GM13976 (cell line): Measurements from ENCODE around the gene PGR.

Experiments used
- DNase-seq: peaks from one replicate; pipeline ENCODE4 v3.0.0; 2012; ENCODE audit warnings: low spot score
- in situ Hi-C: fragments of 300-500 bp; cut with MboI; formaldehyde crosslinking; loops from one replicate; pipeline ENCODE4 v1.12.0; 2022; ENCODE audit warnings: low sequenced_read_pairs, mixed read lengths, inconsistent platforms; ENCODE audit not compliant: unreplicated experiment
- TF ChIP-seq, protein P1 (sequence below): IDR thresholded peaks from 2 replicates; pipeline ENCODE4 v1.5.1; 2012; ENCODE audit warnings: borderline replicate concordance, mild to moderate bottlenecking; ENCODE audit not compliant: insufficient read depth; ENCODE audit errors: extremely low read depth, missing control alignments, control extremely low read depth

Gene PGR

DNA sequence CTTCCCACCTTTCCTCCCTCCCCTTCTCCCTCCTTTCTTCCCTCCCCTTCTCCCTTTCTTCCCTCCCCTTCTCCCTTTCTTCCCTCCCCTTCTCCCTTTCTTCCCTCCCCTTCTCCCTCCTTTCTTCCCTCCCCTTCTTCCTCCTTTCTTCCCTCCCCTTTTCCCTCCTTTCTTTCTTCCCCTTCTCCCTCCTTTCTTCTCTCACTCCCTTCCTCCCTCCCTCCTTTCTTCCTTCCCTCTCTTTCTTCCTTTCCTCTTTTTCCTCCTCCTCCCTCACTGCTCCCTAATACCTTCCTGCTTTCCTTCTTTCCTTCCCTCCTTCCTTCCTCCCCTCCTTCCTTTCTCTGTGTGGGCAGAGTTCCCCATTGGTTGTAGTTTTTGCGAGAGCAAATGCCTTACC is 76.1 kb downstream of the PGR start:
- in situ Hi-C loops: no loop called here
- TF ChIP-seq, protein P1, sequence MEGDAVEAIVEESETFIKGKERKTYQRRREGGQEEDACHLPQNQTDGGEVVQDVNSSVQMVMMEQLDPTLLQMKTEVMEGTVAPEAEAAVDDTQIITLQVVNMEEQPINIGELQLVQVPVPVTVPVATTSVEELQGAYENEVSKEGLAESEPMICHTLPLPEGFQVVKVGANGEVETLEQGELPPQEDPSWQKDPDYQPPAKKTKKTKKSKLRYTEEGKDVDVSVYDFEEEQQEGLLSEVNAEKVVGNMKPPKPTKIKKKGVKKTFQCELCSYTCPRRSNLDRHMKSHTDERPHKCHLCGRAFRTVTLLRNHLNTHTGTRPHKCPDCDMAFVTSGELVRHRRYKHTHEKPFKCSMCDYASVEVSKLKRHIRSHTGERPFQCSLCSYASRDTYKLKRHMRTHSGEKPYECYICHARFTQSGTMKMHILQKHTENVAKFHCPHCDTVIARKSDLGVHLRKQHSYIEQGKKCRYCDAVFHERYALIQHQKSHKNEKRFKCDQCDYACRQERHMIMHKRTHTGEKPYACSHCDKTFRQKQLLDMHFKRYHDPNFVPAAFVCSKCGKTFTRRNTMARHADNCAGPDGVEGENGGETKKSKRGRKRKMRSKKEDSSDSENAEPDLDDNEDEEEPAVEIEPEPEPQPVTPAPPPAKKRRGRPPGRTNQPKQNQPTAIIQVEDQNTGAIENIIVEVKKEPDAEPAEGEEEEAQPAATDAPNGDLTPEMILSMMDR: no peak

DNA sequence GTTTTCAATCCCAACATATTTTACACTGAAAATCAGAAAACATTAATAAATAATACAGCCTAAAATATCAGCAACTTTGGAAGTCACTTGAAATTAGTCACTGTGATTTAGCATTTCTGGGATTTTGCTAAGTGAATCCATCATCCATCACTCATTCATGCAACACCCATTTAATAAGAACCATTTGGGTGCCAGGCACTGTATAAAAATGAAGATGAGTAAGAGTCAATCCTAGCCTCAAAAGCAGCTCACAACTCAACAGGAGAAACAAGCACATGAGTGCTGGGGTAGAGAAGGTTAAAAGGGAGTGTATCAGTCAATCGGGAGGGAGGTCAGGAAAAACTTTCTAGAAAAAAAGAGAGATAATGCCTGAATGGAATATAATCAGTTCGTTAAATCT is 77.9 kb downstream of the PGR start:
- in situ Hi-C loops: no loop called here
- no peak for DNase-seq
- TF ChIP-seq, protein P1: no peak

More for the DNA sequence above, 76.1 kb downstream of the PGR start:
- no peak for DNase-seq

DNA sequence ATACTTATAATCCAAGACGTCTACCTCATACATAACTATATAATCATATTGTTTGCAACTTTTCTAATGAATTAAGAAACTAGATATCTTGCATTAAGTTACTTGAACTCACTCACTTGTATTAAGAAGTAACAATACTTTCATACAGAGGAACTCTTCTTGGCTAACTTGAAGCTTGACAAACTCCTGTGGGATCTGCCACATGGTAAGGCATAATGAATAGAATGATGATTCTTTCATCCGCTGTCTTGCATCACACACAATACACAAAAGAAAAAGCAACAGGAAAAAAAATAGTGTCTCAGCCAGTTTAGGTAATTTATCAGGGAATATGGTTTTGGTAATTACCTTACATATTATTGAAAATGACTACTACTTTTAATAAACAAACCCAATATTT is 79.8 kb downstream of the PGR start:
- TF ChIP-seq, protein P1: no peak
- no peak for DNase-seq
- in situ Hi-C loops: no loop called here

DNA sequence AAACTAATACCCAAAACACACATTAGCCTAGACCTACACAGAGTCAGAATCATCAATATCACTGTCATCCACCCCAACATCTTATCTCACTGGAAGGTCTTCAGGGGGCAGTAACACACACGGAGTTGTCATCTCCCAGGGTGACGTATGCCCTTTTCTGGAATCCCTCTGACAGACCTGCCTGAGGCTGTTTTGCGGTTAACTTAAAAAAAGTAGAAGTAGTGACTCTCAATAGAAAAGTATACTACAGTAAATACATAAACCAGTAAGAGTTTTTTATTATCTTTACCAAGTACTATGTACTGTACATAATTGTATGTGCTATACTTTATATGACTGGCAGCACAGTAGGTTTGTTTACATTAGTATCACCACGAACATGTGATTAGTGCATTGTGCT is 80.5 kb downstream of the PGR start:
- in situ Hi-C loops: no loop called here
- no peak for DNase-seq
- TF ChIP-seq, protein P1: no peak

DNA sequence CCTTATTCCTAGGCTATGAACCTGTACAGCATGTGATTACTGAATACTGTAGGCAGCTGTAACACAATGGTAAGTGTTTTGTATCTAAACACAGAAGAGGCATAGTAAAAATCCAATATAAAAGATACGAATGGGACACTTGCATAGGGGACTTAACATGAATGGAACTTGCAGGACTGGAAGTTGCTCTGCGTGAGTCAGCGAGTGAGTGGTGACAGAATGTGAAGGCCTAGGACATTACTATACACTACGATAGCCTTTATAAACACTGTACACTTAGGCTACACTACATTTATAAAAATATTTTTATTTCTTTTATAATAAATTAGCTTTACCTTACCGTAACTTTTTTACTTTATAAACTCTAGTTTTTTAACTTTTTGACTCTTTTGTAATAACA is 81.1 kb downstream of the PGR start:
- in situ Hi-C loops: no loop called here
- no peak for DNase-seq
- TF ChIP-seq, protein P1: no peak

DNA sequence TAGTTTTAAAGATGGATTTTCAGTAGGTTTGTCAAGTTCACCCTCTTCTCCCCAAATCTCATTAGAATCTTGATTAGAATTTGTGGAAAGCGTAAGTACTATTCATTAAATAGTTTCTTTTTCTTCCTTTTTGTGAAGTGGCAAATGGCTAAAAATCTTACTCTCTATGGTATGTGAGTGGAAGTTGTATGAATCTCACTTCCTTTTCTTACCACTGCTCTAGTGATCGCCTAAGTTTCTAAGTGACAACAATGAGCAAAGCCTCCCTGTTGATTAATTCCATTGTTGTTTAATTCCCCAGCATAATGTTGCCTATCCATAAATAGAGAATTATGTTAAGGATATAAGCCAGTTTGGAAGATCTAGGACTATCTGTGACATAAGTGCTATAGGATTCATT is 82.7 kb downstream of the PGR start:
- no peak for DNase-seq
- TF ChIP-seq, protein P1: no peak
- in situ Hi-C loops: no loop called here

DNA sequence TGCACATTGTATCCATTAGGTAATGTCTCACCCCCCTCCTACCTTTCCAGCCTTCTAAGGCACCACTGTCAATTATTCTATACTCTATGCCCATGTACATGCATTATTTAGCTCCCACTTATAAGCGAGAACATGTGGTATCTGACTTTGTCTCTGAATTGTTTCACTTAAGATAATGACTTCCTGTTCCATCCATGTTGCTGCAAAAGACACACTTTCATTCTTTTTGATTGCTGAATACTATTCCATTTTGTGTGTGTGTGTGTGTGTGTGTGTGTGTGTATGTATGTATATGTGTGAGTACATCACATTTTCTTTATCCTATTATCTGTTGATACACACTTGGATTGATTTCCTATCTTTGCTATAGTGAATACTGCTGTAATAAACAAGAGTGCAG is 84.2 kb downstream of the PGR start:
- TF ChIP-seq, protein P1: no peak
- DNase-seq: no peak
- in situ Hi-C loops: no loop called here
